NT2/D1 (cell line): ENCODE measurements around the gene ARVCF.

Experiments used
- SUZ12 ChIP-seq: IDR thresholded peaks from 2 replicates; pipeline ENCODE4 v1.6.1; 2011; ENCODE audit not compliant: insufficient read length, insufficient read depth; ENCODE audit errors: extremely low read depth
- YY1 ChIP-seq: IDR thresholded peaks from 2 replicates; pipeline ENCODE4 v1.6.1; 2011; ENCODE audit not compliant: insufficient read length, insufficient read depth
- ZNF274 ChIP-seq: IDR thresholded peaks from 2 replicates; pipeline ENCODE4 v1.6.1; 2011; ENCODE audit warnings: mild to moderate bottlenecking, low read depth, low read length

GRCh38 chr22:19992481-19992911, 24.1 kb downstream of the ARVCF start:
- TF ChIP-seq YY1 (no peak), ZNF274 (no peak), SUZ12 (no peak)
